HG02840 (cell line): Measurements from ENCODE around the gene ATP1A4.

Experiments
- ATAC-seq: cut with Tn5 transposase; IDR thresholded peaks from one replicate; pipeline ENCODE4 v1.9.1; 2021; ENCODE audit warnings: mild to moderate bottlenecking, moderate library complexity, moderate number of reproducible peaks; ENCODE audit not compliant: unreplicated experiment, low FRiP score

ATP1A4 gene

DNA sequence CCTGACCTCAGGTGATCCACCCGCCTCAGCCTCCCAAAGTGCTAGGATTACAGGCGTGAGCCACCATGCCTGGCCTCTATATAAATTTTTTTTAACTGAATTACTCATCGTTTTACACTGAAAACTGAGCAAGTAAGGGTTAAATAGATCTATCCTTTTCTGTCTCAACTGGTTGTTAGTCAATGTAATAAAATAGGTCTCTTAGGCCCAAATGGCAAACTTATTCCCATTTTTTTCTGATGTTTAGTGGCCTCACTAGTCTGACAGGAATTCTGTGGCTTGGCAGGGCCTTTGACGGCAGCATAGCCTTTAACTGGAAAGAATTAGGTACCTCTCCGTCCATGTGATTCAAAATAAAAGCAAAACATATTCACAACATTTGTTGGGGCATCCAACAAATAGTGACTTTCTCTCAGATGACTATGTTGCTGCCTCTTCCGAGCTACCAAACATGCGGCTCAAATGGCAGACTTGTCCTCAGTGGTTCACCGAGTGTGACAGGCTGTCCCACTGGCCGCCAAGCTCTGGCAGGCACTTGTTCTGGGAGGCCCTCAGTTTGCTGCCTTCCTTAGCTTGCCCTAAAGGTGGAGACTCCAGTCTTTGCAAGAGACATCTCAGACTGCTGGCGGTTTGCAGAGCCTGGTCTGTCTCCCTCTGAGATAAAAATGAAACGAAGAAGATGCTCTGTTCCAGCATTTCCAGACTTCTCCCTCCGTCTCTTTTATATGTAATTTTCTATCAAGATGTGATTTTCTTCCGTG, 17.4 kb downstream of the ATP1A4 start:
- no peak for ATAC-seq

DNA sequence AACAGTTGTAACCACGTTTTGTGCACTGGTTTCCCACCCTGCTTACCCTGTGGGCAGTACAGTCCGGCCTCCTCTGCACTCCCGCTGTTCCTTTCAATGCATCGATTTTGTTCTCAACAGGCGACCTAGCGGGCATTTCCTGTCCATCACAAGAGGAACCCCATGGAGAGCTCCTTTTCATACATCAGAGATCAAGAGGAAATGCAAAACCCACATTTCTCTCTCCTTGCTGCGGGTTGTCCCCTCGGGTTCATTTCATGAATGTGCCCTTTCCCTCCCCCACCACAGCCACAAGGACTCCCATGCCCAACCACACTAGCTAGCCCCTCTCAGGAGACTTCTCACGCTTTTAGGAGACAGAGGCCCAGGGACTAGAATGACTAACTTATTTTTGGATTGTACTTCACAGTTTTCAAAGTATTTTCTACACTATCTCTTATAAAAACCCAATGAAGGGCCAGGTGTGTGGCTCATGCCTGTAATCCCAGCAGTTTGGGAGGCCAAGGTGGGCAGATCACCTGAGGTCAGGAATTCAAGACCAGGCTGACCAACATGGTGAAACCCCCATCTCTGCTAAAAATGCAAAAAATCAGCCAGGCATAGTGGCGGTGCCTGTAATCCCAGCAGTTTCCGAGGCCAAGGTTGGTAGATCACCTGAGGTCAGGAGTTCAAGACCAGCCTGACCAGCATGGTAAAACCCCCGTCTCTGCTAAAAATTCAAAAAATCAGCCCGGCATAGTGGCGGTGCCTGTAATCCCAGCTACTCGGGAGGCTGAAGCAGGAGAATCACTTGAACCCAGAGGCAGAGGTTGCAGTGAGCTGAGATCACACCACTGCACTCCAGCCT, 18.4 kb downstream of the ATP1A4 start:
- no peak for ATAC-seq

DNA sequence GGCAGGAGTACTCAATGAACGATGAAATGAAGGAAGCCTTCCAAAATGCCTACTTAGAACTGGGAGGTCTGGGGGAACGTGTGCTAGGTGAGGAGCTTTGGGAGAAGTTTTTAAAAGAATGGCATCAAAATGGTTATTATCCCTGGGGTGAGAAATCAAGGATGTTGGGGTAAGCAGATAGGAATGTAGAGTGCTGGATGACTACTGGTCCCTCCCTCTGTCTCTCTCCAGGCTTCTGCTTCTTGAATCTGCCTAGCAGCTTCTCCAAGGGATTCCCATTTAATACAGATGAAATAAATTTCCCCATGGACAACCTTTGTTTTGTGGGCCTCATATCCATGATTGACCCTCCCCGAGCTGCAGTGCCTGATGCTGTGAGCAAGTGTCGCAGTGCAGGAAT, 20.0 kb downstream of the ATP1A4 start:
- no peak for ATAC-seq

DNA sequence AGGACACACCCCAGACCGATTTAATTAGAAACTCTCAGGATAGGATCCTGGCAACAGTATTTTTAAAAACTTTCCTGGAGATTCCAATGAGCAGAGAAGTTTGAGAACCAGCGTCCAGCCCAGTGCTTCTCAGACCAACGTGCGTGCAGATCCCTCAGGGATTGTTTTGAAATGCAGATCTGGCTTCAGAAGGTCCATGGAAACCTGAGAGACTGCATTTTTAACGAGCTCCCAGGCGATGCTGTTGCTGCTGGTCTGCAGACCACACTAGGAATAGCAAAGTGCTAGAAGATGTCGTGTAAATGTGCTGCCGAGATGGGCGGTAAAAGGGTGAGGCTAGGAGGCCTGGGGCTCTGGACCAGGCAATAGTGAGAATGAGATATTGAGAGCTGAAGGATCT, 20.6 kb downstream of the ATP1A4 start:
- no peak for ATAC-seq

DNA sequence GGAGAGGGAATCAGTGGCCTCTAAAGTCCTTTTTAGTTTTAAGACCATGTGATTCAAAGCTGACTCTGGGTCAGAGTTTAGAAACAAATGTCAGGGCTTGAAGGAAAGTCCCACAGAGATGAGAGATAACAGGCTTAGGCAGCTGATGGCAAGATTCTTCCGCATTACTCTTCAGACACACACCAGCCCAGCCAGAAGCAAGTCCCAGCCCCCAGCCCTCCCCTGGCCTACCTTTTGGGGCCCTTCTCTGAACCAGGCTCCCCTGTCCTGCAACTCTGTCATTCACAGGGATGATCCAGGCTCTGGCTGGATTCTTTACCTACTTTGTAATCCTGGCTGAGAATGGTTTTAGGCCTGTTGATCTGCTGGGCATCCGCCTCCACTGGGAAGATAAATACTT, 25.8 kb downstream of the ATP1A4 start:
- ATAC-seq, result no peak

DNA sequence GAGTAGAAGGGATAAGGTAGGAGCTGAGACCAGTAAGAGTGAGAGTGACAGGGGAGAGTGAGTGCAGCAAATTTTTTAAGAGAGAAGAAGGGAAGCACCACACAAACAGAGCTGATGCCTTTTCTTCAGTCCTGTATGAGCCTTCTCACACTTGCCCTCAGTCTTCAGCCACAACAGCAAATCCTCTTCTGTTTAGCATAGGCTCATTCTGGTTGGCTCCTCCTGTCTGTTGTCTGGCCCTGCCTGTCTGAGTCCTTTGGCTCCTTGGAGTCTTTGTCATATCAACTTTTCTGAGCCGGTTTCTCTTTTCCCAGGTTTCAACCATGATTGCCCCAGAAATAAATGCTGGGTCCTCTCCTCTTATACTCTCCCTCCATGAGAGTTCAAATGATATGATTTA, 26.3 kb downstream of the ATP1A4 start:
- no peak for ATAC-seq

DNA sequence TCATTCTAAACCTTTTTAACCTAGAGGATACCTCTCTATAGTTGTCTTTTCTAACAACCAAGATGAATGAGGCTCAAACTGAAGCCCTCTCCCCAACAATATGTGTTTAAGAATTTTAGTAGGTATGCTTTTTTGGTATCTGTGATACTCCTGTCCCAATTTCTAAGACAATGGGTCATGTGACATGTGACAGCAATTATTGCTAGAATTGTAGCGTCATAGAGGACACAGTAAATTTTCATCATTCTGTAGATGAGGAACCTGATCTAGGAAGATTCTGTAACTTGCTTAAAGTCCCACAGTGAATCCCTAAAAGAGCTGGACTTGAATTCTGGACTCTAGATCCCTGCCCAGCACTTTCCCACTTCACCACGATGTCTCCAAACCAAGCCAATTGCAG, 27.3 kb downstream of the ATP1A4 start:
- no peak for ATAC-seq

DNA sequence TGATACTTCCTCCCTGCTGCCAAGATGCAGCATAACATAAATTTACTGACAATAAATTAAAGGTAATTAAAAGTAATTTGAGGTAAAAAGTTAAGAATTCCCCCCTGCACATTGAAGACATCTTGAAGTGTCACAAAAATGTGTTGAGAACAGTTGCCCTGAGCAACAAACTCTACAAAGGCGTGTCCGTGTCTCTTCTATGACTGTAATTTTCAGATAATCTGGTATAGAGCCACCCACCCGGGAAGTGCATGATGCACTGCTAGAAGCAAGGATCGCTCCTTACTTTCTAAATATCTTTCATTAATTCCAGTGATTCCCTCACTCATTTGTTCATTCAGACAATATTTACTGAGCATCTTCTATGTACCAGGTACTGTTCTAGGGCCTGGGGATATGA, 27.9 kb downstream of the ATP1A4 start:
- no peak for ATAC-seq

DNA sequence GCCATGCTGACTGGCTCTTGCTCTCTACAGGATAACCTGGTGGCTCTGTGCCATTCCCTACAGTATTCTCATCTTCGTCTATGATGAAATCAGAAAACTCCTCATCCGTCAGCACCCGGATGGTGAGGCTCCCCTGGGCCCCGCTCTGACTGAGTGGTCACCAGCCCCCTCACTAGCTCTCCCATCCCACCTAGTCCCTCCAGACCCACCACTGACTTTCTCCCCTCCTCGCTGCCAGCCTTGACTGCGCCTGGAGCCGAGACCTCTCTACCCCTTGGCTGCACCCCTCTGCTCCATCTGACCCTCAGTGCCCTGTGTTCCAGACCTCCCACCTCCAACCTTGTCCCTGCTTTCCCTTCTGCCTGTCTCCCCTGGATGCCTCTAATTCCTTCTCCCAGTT, 34.8 kb downstream of the ATP1A4 start:
- no peak for ATAC-seq

DNA sequence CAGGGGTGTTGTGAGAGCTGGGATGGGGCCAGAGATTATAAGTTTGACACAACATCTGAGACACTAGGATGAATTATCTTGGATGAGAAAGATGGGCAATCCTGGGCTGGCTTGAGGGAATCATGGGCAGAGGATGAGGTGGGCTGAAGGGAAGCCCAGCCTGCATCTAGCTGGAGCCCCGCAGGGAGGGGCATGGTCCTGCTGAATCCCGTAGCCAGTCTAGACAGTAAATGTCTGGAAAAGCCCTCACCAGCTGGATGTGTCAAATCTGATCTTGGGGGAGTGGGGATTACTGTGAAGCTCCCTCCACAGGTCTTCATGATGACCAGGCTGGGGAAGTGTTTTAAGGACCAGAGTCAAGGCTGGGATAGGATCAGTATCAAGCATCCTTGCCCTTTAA, 35.3 kb downstream of the ATP1A4 start:
- ATAC-seq, result no peak

DNA sequence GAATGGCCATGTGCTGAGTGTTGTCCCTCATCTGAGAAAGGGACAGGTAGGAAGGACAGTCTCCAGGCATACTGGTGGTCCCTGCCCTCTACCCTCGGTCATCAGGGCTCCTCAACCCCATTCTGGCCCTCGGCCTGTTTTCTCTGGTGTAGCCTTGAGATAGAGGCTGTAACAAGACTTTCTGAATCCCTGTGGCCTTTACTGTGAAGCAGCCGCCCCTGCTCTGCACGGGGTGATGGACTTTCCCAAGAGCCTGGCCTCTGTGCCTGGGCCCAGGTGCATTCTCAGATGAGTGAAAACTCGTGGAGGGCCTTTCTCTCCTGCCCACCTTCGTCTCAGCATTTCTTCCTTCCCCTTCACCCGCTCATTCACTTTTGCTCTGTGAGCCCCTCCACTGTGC, 36.0 kb downstream of the ATP1A4 start:
- ATAC-seq, result no peak

DNA sequence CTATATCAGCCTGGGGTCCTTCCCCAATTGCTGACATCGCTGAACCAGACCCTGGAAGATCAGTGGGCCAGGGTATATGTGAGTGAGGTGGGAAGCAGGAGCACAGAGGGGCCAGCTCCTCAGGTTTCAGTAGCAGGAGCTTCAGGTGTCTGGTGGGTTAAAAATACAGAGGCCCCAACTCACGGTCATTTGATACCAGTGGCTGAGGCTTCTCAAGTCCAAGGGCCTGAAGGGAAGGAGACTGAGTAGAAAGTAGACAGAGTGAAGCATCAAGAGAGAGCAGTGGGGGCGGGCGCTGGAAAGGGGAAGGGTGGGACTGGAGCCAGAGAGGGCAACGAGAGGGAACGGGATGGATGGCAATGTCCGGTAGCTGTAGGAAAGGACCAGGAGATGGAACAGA, 36.9 kb downstream of the ATP1A4 start:
- ATAC-seq, result no peak

DNA sequence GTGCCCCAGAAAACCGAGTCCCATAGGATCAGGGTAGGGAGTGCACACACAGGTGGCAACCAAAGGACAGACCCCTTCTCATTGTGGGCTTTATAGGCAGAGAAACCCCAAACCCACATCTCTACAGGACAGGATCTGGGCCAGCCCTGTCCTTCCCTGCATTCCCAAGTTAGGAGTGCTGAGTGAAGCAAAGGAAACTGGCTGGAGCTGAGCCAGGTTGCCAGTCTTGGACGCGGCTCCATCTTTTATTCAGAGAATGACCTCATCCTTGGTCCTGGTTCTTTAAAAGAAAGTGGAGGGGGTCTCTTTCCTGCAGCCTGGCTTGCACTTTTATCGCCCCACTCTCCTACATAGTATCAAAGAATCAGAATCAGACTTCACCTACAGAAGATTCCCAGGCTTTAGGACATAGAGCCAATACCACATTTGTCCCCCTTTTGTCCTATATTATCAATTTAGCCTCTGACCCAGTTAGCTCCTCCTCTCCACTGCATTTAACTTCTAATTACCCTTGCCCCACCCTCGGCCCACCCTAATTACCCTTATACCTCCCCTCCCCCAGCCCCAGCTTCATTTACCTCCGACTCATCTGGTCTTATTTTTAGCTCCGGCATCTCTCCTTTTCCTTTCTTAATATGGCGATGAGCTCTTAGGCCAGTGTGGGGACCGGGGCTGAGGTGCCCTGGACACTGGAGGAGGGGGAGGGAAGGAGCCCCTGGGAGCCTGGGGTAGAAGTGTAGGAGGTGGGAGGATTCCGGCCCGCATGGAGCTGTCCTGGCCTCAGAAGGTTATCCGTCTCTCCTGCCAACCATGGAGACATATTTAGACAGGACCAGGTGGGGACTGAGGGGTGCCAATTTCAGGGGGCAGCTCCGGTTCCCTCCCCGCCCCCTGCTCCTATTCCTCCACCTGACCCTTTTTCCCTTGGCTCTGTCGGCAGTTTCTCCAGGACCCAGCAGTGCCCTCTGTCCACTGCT, 38.5 kb downstream of the ATP1A4 start, which contains the start of gene CASQ1:
Gene CASQ1 (plus strand): TSS at position 927 of the 977 bp plus-strand sequence. CDS start 177 bp downstream, outside the sequence.
- no peak for ATAC-seq

DNA sequence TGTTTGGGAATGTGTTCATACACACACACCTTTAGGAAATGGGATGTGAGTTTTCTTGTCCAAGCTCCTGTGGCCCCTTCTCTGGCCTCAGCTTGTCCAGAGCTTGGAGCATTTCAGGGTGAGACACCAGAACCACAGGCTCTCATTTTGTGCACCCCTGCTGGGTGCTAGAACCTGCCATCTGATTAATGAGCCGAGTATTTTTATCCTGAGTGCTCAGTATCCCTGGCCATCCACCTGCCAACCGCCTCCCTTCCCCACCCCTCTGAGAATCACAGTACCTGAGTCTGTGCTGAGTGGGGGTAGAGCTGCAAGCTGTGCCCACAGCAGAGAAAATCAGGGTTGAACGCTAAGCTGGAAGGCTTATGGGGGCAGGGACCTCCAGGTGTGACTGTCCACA, 40.4 kb downstream of the ATP1A4 start:
- ATAC-seq, result no peak

DNA sequence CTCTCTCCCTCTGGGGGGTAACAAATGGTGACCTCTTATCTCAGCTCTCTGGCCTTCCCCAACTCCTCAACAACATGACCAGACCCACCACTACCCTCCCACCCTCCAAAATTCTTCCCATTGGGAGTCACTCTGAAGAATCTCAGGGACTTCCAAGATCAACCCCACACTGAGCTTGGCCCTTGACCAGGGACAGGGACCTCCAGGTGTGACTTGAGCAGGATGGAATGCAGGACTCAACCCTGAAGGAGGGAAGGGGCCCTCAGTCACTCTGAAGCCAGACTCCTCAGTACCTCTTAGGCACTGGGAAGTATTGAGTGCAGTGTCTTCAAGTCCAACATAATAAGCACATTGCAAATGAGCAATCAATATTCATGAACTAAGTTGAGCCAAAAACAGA, 40.8 kb downstream of the ATP1A4 start:
- no peak for ATAC-seq

DNA sequence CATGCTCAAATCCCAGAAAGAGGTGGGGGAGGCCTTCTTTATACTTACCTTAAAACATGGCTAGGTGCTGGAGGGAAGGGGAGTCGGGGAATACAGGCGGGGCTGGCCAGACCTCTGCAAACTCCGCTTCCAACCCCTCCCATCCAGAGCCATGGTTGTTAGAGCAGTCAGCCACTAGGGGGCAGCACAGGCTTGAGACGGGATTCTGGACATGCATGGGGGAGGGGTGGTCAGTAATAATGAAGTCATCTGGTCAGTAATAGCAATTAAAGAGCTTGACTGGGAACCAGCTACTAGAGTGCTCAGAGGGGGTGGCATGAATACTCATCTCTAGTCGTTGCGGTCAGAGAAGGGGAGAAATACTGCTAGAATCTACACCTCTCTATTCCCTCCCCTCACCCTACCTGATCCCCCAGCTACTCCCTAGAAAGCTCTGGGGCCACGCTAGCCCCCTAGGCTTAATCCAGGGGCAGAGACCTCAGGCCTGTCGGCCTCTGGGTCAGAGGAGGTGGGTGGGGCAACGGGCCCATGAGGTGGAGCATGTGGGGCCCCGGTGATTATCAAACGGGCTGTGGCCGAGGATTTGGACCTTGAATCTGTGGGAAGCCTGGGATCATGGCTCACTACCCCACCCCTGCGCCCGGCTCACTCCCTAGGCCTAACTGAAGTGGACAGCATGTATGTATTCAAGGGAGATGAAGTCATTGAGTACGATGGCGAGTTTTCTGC, 41.9 kb downstream of the ATP1A4 start:
- no peak for ATAC-seq

DNA sequence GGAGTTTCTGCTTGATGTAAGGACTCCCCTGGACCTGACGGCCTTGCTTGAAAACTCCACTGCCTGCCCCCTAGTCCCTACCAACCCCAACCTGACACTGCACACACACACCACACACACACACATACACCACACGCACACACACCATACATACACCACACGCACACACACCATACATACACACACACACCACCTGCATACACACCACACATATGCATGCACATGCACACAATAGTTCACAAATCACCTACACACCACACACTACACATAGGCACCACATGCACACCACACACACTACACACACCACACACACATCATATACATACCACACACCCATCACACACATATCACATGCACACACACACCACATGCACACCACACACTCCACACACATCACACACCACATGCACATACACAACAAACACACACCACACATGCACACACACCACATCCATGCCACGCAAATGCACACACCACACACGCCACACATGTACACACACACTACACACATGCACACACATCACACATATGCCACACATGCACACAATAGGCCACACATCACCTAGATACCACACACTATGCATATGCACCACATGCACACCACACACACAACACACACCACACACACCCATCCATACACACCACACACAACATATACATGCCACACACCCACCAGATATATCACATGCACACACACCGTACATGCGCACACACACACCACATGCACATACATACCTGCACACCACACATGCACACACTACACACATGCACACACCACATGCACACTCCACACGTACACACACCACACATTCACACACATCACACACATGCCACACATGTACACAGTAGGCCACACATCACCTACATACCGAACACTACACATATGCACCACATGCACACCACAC, 42.7 kb downstream of the ATP1A4 start:
- ATAC-seq, result no peak

DNA sequence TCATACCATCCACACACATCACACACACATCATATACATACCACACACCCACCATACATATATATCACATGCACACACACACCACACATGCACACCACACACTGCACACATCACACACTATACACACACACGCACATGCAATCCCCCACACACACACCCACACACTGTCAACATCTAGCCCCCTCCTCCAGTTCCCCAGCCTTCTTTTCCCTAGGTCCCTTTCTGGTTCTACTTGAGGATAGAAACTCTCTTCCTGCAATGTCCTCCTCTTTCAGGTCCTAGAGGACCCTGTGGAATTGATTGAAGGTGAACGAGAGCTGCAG, 43.3 kb downstream of the ATP1A4 start:
- ATAC-seq, result no peak

DNA sequence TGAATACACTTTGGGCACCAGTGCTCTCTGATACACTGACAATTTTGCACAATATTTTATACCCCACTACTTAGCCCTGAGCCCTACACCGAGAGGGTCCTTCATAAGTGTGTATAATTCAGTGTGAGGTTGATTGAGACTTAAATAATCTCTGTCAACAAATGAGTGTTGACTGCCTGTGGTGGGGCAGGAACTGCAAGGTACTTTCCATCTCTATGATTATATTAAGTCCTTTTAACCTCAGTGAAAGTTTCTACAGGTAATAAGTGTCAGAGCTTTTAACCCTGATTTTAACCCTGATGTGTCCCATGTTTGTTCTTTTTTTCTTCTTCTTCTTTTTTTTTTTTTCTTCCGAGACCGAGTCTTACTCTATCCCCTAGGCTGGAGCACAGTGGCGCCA, 44.7 kb downstream of the ATP1A4 start:
- no peak for ATAC-seq
